GM23338 (cell line): ENCODE results near the gene ZNF333. TPM values are rescaled to one million over a fixed set of nuclear protein-coding genes. Genes with fewer than 3 reads are reported as not detected.
"Not testable (repeated sequence)": the region's sequence is repeated elsewhere in the genome, so short reads cannot be mapped to it uniquely, and the experiment has no call there.

ENCODE experiments used
- ATAC-seq: fragments of 200-7000 bp; cut with Tn5 transposase; 3 replicates; pipeline ENCODE4 v1.9.1; 2020
- DNase-seq: peaks from one replicate; pipeline ENCODE4 v3.0.0-alpha.2; 2015; ENCODE audit warnings: low spot score
- H2AFZ ChIP-seq: fragments of 200-600 bp; sonication (generic); 2 replicates; pipeline ENCODE4 v1.8.0; 2016; ENCODE audit warnings: antibody characterized with exemption, mild to moderate bottlenecking, moderate library complexity
- H3F3A ChIP-seq: fragments of 200-600 bp; sonication (generic); replicated peaks from 2 replicates; pipeline ENCODE4 v1.8.0; 2017; ENCODE audit warnings: antibody characterized with exemption, mixed run types, low read depth
- H3K27ac ChIP-seq: fragments of 200-600 bp; sonication (generic); 2 replicates; pipeline ENCODE4 v1.6.1; 2016; ENCODE audit warnings: low read depth
- H3K27me3 ChIP-seq: fragments of 200-600 bp; sonication (generic); 2 replicates; pipeline ENCODE4 v1.8.0; 2016; ENCODE audit warnings: mild to moderate bottlenecking, mixed run types, moderate library complexity; ENCODE audit not compliant: insufficient read depth
- H3K36me3 ChIP-seq: fragments of 200-600 bp; sonication (generic); 2 replicates; pipeline ENCODE4 v1.8.0; 2016; ENCODE audit warnings: mild to moderate bottlenecking; ENCODE audit not compliant: insufficient read depth
- H3K4me1 ChIP-seq: fragments of 200-600 bp; sonication (generic); 2 replicates; pipeline ENCODE4 v1.8.0; 2016; ENCODE audit warnings: mild to moderate bottlenecking, moderate library complexity; ENCODE audit not compliant: insufficient read depth
- H3K4me2 ChIP-seq: fragments of 200-600 bp; sonication (generic); 2 replicates; pipeline ENCODE4 v1.7.1; 2017; ENCODE audit warnings: mixed run types
- H3K4me3 ChIP-seq: fragments of 200-600 bp; sonication (generic); 2 replicates; pipeline ENCODE4 v1.6.1; 2016; ENCODE audit warnings: mixed run types
- H3K79me2 ChIP-seq: fragments of 200-600 bp; sonication (generic); replicated peaks from 2 replicates; pipeline ENCODE4 v1.8.0; 2017; ENCODE audit warnings: mild to moderate bottlenecking; ENCODE audit not compliant: insufficient read depth
- H3K9me2 ChIP-seq: fragments of 200-600 bp; sonication (generic); 2 replicates; pipeline ENCODE4 v1.8.0; 2017; ENCODE audit not compliant: insufficient read depth
- H4K20me1 ChIP-seq: fragments of 200-600 bp; sonication (generic); replicated peaks from 2 replicates; pipeline ENCODE4 v1.8.0; 2017; ENCODE audit warnings: mild to moderate bottlenecking; ENCODE audit not compliant: insufficient read depth
- H3K27ac Mint-ChIP-seq: 2 replicates; pipeline ENCODE4 v1.8.0; 2020; ENCODE audit warnings: inconsistent platforms, mild to moderate bottlenecking, moderate library complexity, mixed read lengths
- H3K27me3 Mint-ChIP-seq: 3 replicates; pipeline ENCODE4 v1.8.0; 2022; ENCODE audit warnings: low read depth, mild to moderate bottlenecking, moderate library complexity, mixed read lengths, inconsistent platforms; ENCODE audit not compliant: insufficient read depth, poor library complexity
- H3K36me3 Mint-ChIP-seq: 3 replicates; pipeline ENCODE4 v1.8.0; 2021; ENCODE audit warnings: low read depth, mild to moderate bottlenecking, inconsistent platforms, moderate library complexity, mixed read lengths
- H3K4me1 Mint-ChIP-seq: 3 replicates; pipeline ENCODE4 v1.8.0; 2020; ENCODE audit warnings: mild to moderate bottlenecking, inconsistent platforms, mixed read lengths
- H3K4me3 Mint-ChIP-seq: 3 replicates; pipeline ENCODE4 v1.8.0; 2021; ENCODE audit warnings: moderate library complexity, mild to moderate bottlenecking, inconsistent platforms, mixed read lengths
- H3K9me3 Mint-ChIP-seq: 3 replicates; pipeline ENCODE4 v1.8.0; 2020; ENCODE audit warnings: moderate library complexity, mild to moderate bottlenecking, inconsistent platforms, mixed read lengths
- CREB1 ChIP-seq: fragments of 250-450 bp; sonication (Bioruptor Pico); IDR thresholded peaks from 2 replicates; pipeline ENCODE4 v1.5.0; 2020; ENCODE audit warnings: low read depth, mild to moderate bottlenecking, moderate library complexity
- EZH2 ChIP-seq: fragments of 200-600 bp; sonication (generic); IDR thresholded peaks from one replicate; pipeline ENCODE4 v1.8.0; 2017; ENCODE audit warnings: antibody characterized with exemption, mild to moderate bottlenecking, low read depth; ENCODE audit not compliant: unreplicated experiment
- EZH2phosphoT487 ChIP-seq: fragments of 200-600 bp; sonication (generic); IDR thresholded peaks from one replicate; pipeline ENCODE4 v1.8.1; 2018; ENCODE audit warnings: antibody characterized with exemption; ENCODE audit not compliant: unreplicated experiment
- JUNB ChIP-seq: IDR thresholded peaks from one replicate; pipeline ENCODE4 v1.6.1; 2016; ENCODE audit warnings: antibody characterized with exemption; ENCODE audit not compliant: unreplicated experiment
- REST ChIP-seq: IDR thresholded peaks from one replicate; pipeline ENCODE4 v1.6.1; 2018; ENCODE audit warnings: antibody characterized with exemption; ENCODE audit not compliant: unreplicated experiment
- ZNF114 ChIP-seq: fragments of 250-450 bp; sonication (Bioruptor Pico); IDR thresholded peaks from 2 replicates; pipeline ENCODE4 v1.5.0; 2020; ENCODE audit warnings: mild to moderate bottlenecking, moderate library complexity
- ZNF331 ChIP-seq: fragments of 250-450 bp; sonication (Bioruptor Pico); IDR thresholded peaks from 2 replicates; pipeline ENCODE4 v1.5.0; 2020; ENCODE audit warnings: low read depth, mild to moderate bottlenecking, moderate library complexity
- polyA plus RNA-seq: library from polyadenylated mRNA; unstranded; fragments of >200 nt; fragmentation: Nextera tagmentation; extraction: Ambion mirVana; gene quantifications from 2 replicates; pipeline ENCODE4 v1.2.1, GENCODE V29; 2016
- total RNA-seq: library from RNA; depleted of rRNA; stranded (reverse); fragments of >200 nt; shearing (Covaris generic); gene quantifications from 2 replicates; pipeline ENCODE4 v1.2.3, GENCODE V29; 2014
- TF ChIP-seq, protein P1 (sequence below): IDR thresholded peaks from 2 replicates; pipeline ENCODE4 v1.6.1; 2016; ENCODE audit warnings: antibody characterized with exemption
- TF ChIP-seq, protein P2 (sequence below), 2 experiments: fragments of 200-600 bp in 1 of 2; sonication (generic) in 1 of 2; conservative IDR thresholded peaks; 2 replicates each; pipeline versions ENCODE4 v1.5.1 to v1.6.1; 2016 to 2017; ENCODE audit warnings: antibody characterized with exemption in 2 of 2, low read depth in 2 of 2, mild to moderate bottlenecking in 2 of 2, moderate library complexity in 1 of 2

The ZNF333 gene
- total and polyA plus RNA-seq, 2 experiments from 2014 or later, result 7.2 to 21.6 TPM

GRCh38 chr19:14772995-14773394 lies 83.1 kb downstream of the ZNF333 start (continued):
- TF ChIP-seq REST (no peak), ZNF331 (CRISPR knock-in tag) (no peak), ZNF114 (CRISPR knock-in tag) (no peak)

DNA sequence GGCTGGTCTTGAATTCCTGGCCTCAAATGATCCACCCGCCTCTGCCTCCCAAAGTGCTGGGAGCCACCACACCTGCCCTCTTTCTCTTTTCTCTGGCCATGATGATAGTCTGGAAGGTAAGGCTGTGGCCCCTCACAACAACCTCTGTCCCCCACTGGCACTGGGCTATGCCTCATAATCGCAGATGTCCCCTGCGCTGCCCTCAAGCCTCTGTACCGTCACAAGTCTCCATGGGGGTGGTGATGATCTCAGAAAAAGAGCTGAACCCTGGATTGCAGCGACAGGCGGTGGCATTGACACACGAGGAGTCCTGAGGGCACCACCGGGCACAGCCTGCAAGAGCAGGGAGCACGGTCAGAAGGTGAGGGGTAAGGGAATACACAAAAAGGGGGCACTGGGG lies 83.9 kb downstream of the ZNF333 start:
- H3K27me3 ChIP-seq, H3K79me2 ChIP-seq, H3K27ac ChIP-seq, H3K4me3 Mint-ChIP-seq, H3F3A ChIP-seq, H3K4me1 ChIP-seq, H3K9me2 ChIP-seq, H3K36me3 ChIP-seq, H2AFZ ChIP-seq, DNase-seq, H3K4me3 ChIP-seq, H4K20me1 ChIP-seq, H3K4me2 ChIP-seq, H3K4me1 Mint-ChIP-seq, ATAC-seq, H3K27ac Mint-ChIP-seq, H3K9me3 Mint-ChIP-seq: not testable (repeated sequence)
- Mint-ChIP-seq H3K36me3 (peaks cover 16% of the 10 kb centered on the region; the same call in 2 of the 3 replicates), H3K27me3 (peaks cover 13% of the 10 kb centered on the region)

GRCh38 chr19:14774373-14774772 lies 84.5 kb downstream of the ZNF333 start:
- Mint-ChIP-seq H3K36me3 (peaks cover 10% of the 10 kb centered on the region; the same call in 2 of the 3 replicates), H3K9me3 (no peaks in the 10 kb centered on the region; the same call in 2 of the 3 replicates), H3K4me3 (no peak overlapping the region), H3K4me1 (peaks cover 8% of the 10 kb centered on the region), H3K27me3 (peaks cover 10% of the 10 kb centered on the region), H3K27ac (no peak overlapping the region)
- Histone ChIP-seq H3K4me3 (no peak overlapping the region), H3F3A (no peaks in the 10 kb centered on the region), H3K27ac (no peak overlapping the region), H3K36me3 (no peaks in the 10 kb centered on the region), H2AFZ (no peak overlapping the region), H3K4me2 (no peak overlapping the region), H3K9me2 (no peaks in the 10 kb centered on the region), H3K79me2 (no peaks in the 10 kb centered on the region), H4K20me1 (no peaks in the 10 kb centered on the region), H3K4me1 (no peaks in the 10 kb centered on the region; the same call in 1 of the 2 replicates), H3K27me3 (peaks cover 3% of the 10 kb centered on the region; the same call in 1 of the 2 replicates)
- no peak for DNase-seq
- ATAC-seq, result no peak
- TF ChIP-seq CREB1 (CRISPR knock-in tag) (no peak), EZH2 (no peak), ZNF114 (CRISPR knock-in tag) (no peak), EZH2phosphoT487 (no peak), REST (no peak), JUNB (no peak)
- TF ChIP-seq, protein P1, sequence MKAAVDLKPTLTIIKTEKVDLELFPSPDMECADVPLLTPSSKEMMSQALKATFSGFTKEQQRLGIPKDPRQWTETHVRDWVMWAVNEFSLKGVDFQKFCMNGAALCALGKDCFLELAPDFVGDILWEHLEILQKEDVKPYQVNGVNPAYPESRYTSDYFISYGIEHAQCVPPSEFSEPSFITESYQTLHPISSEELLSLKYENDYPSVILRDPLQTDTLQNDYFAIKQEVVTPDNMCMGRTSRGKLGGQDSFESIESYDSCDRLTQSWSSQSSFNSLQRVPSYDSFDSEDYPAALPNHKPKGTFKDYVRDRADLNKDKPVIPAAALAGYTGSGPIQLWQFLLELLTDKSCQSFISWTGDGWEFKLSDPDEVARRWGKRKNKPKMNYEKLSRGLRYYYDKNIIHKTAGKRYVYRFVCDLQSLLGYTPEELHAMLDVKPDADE, result no peak
- TF ChIP-seq, protein P2, sequence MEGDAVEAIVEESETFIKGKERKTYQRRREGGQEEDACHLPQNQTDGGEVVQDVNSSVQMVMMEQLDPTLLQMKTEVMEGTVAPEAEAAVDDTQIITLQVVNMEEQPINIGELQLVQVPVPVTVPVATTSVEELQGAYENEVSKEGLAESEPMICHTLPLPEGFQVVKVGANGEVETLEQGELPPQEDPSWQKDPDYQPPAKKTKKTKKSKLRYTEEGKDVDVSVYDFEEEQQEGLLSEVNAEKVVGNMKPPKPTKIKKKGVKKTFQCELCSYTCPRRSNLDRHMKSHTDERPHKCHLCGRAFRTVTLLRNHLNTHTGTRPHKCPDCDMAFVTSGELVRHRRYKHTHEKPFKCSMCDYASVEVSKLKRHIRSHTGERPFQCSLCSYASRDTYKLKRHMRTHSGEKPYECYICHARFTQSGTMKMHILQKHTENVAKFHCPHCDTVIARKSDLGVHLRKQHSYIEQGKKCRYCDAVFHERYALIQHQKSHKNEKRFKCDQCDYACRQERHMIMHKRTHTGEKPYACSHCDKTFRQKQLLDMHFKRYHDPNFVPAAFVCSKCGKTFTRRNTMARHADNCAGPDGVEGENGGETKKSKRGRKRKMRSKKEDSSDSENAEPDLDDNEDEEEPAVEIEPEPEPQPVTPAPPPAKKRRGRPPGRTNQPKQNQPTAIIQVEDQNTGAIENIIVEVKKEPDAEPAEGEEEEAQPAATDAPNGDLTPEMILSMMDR (conservative IDR thresholded peaks at IDR 0.05; ENCODE audit: low read depth in 2 of 2), result no peak
